OCI-LY7 (cell line): ENCODE data around the gene SEZ6L. TPM values are rescaled to one million over a fixed set of nuclear protein-coding genes. Genes with fewer than 3 reads are reported as not detected.

Experiments used
- BruUV-seq: library from RNA; stranded (reverse); fragments of 400-500 nt; replicated peaks from 2 replicates; lab custom pipeline; 2021; lab: Mats Ljungman, UMichigan
- CTCF ChIA-PET: fragments of 300-600 bp; sonication (Branson Sonifier 250); formaldehyde crosslinking; loops from one replicate; lab custom pipeline; 2022; ENCODE audit warnings: antibody characterized with exemption; ENCODE audit not compliant: unreplicated experiment; lab: Charles Lee
- POLR2A ChIA-PET: fragments of 300-600 bp; sonication (Branson Sonifier 250); formaldehyde crosslinking; loops from one replicate; lab custom pipeline; 2022; ENCODE audit warnings: antibody characterized with exemption; lab: Charles Lee
- DNase-seq: peaks from one replicate; pipeline ENCODE4 v3.0.0-alpha.2; 2015; ENCODE audit warnings: low spot score
- H2AFZ ChIP-seq: fragments of 200-600 bp; sonication (generic), shearing (Covaris generic); 2 replicates; pipeline ENCODE4 v1.6.1; 2014; ENCODE audit warnings: mild to moderate bottlenecking, antibody characterized with exemption, low read length, moderate library complexity
- H3K27ac ChIP-seq: fragments of 200-600 bp; sonication (generic); 2 replicates; pipeline ENCODE4 v1.5.1; 2014; ENCODE audit warnings: mixed run types, low read depth, mild to moderate bottlenecking, moderate library complexity, low read length, inconsistent platforms; ENCODE audit not compliant: poor library complexity, severe bottlenecking
- H3K36me3 ChIP-seq: fragments of 200-600 bp; sonication (generic); 2 replicates; pipeline ENCODE4 v1.6.1; 2014; ENCODE audit warnings: mild to moderate bottlenecking, antibody characterized with exemption, low read length, moderate library complexity, mixed read lengths; ENCODE audit not compliant: insufficient read depth
- H3K4me1 ChIP-seq: fragments of 200-600 bp; sonication (generic); 2 replicates; pipeline ENCODE4 v1.5.1; 2014; ENCODE audit warnings: mild to moderate bottlenecking, low read length; ENCODE audit not compliant: insufficient read depth, poor library complexity, severe bottlenecking
- H3K4me2 ChIP-seq: fragments of 200-600 bp; sonication (generic); 2 replicates; pipeline ENCODE4 v1.6.1; 2014; ENCODE audit warnings: mild to moderate bottlenecking, low read length
- H3K4me3 ChIP-seq: fragments of 200-600 bp; sonication (generic); 2 replicates; pipeline ENCODE4 v1.5.1; 2014; ENCODE audit warnings: mild to moderate bottlenecking, low read depth, low read length; ENCODE audit not compliant: poor library complexity, severe bottlenecking
- H3K79me2 ChIP-seq: fragments of 200-600 bp; sonication (generic); 2 replicates; pipeline ENCODE4 v1.6.1; 2016; ENCODE audit warnings: low read depth, mild to moderate bottlenecking, low read length, moderate library complexity, mixed read lengths; ENCODE audit not compliant: insufficient read depth
- H3K9me2 ChIP-seq: fragments of 200-600 bp; sonication (generic); 2 replicates; pipeline ENCODE4 v1.6.1; 2016; ENCODE audit warnings: mild to moderate bottlenecking, low read length, mixed read lengths; ENCODE audit not compliant: insufficient read depth
- H3K9me3 ChIP-seq: fragments of 200-600 bp; sonication (generic); 2 replicates; pipeline ENCODE4 v1.6.1; 2014; ENCODE audit warnings: mild to moderate bottlenecking, mixed run types, low read length, mixed read lengths
- H4K20me1 ChIP-seq: fragments of 200-600 bp; sonication (generic); 2 replicates; pipeline ENCODE4 v1.6.1; 2014; ENCODE audit warnings: mild to moderate bottlenecking, antibody characterized with exemption, low read length, moderate library complexity, mixed read lengths; ENCODE audit not compliant: insufficient read depth
- EZH2phosphoT487 ChIP-seq: fragments of 200-600 bp; sonication (generic); IDR thresholded peaks from 2 replicates; pipeline ENCODE4 v1.6.1; 2018; ENCODE audit warnings: low read depth, borderline replicate concordance, mild to moderate bottlenecking, mixed run types, antibody characterized with exemption, low read length, moderate library complexity, mixed read lengths
- intact Hi-C: fragments of 100-400 bp; cut with micrococcal nuclease; formaldehyde crosslinking; loops from one replicate; pipeline ENCODE4 v1.10.0; 2022; ENCODE audit not compliant: unreplicated experiment
- total RNA-seq, 2 experiments: library from RNA; depleted of rRNA in 1 of 2; stranded (reverse); fragments of >200 nt in 1 of 2; shearing (Covaris generic) in 1 of 2; gene quantifications; 2 replicates each; pipeline ENCODE4 v1.2.3, GENCODE V29; 2014 to 2022
- TF ChIP-seq, protein P1 (sequence below): fragments of 200-600 bp; sonication (generic); conservative IDR thresholded peaks from 2 replicates; pipeline ENCODE4 v1.5.1; 2014; ENCODE audit warnings: mild to moderate bottlenecking, antibody characterized with exemption, low read length, moderate library complexity, mixed read lengths

The SEZ6L gene
- total RNA-seq, 2 experiments from 2014 or later: not detected

DNA sequence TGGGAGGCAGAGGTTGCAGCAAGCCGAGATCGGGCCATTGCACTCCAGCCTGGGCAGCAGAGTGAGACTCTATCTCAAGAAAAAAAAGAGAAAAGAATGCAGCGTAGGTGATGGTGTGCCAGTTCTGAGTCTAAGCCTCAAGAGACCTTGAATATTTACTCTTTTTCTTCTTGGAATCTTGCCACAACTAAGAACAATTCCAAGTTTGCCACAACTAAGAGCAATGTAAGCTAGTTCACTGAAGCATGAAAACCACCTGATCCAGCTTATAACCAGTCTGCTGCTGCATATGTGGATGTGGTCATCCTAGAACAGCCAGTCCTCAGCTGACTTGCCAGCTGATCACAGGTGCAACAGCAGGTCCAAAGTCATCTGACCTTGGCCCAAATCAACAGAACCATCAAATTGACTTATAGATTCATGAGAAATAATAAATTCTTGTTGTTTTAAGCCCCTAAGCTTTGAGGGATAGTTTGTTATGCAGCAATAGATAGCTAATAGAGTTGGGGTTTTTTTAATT lies 25.4 kb upstream of the SEZ6L start:
- POLR2A ChIA-PET: no interaction called here
- H3K4me2 ChIP-seq: no peak overlapping the region
- H3K36me3 ChIP-seq: no peaks in the 10 kb centered on the region
- H3K4me1 ChIP-seq: no peaks in the 10 kb centered on the region
- no peak overlapping the region for H3K4me3 ChIP-seq
- BruUV-seq: no TSS peak
- no peak for DNase-seq
- H3K27ac ChIP-seq: no peak overlapping the region
- TF ChIP-seq EZH2phosphoT487: no peak
- TF ChIP-seq, protein P1, sequence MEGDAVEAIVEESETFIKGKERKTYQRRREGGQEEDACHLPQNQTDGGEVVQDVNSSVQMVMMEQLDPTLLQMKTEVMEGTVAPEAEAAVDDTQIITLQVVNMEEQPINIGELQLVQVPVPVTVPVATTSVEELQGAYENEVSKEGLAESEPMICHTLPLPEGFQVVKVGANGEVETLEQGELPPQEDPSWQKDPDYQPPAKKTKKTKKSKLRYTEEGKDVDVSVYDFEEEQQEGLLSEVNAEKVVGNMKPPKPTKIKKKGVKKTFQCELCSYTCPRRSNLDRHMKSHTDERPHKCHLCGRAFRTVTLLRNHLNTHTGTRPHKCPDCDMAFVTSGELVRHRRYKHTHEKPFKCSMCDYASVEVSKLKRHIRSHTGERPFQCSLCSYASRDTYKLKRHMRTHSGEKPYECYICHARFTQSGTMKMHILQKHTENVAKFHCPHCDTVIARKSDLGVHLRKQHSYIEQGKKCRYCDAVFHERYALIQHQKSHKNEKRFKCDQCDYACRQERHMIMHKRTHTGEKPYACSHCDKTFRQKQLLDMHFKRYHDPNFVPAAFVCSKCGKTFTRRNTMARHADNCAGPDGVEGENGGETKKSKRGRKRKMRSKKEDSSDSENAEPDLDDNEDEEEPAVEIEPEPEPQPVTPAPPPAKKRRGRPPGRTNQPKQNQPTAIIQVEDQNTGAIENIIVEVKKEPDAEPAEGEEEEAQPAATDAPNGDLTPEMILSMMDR: no peak
- H3K79me2 ChIP-seq: no peaks in the 10 kb centered on the region
- no peak overlapping the region for H2AFZ ChIP-seq
- no peaks in the 10 kb centered on the region for H4K20me1 ChIP-seq
- no peaks in the 10 kb centered on the region for H3K9me3 ChIP-seq
- intact Hi-C loops: no loop called here
- H3K9me2 ChIP-seq: no peaks in the 10 kb centered on the region
- CTCF ChIA-PET: no interaction called here

DNA sequence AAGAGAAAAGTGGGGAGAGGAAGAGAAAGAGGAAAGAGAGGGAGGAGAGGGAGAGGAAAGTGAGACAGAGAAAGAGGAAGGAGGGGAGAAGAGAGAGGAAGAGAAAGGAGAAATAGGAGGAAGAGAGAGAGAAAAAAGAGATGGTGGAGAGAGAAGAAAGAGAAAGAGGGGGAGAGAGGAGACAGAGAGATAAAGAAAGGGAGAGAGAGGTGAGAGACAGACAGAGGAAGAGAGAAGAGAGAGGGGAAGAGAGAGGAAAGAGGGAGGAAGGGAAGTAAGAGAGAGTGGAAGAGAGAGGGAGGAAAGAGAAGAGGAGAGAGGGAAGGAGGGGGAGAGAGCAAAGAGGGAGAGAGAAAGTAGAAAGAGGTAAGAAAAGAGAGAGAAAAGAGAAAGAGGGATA lies 9.4 kb upstream of the SEZ6L start:
- CTCF ChIA-PET: no interaction called here
- TF ChIP-seq, protein P1: no peak
- TF ChIP-seq EZH2phosphoT487: no peak

GRCh38 chr22:26161746-26162145 lies 7.5 kb upstream of the SEZ6L start:
- no TSS peak for BruUV-seq
- no peak overlapping the region for H3K4me2 ChIP-seq
- no peaks in the 10 kb centered on the region for H3K4me1 ChIP-seq
- no peaks in the 10 kb centered on the region for H3K79me2 ChIP-seq
- no peak overlapping the region for H3K4me3 ChIP-seq
- no peaks in the 10 kb centered on the region for H4K20me1 ChIP-seq
- DNase-seq: no peak
- POLR2A ChIA-PET: no interaction called here
- no peaks in the 10 kb centered on the region for H3K36me3 ChIP-seq
- no peaks in the 10 kb centered on the region for H3K9me3 ChIP-seq
- H3K9me2 ChIP-seq: no peaks in the 10 kb centered on the region
- CTCF ChIA-PET: no interaction called here
- intact Hi-C loops: no loop called here
- no peak overlapping the region for H2AFZ ChIP-seq
- H3K27ac ChIP-seq: no peak overlapping the region
- no peak for TF ChIP-seq EZH2phosphoT487
- TF ChIP-seq, protein P1: no peak

More for the DNA sequence above, 9.4 kb upstream of the SEZ6L start:
- H4K20me1 ChIP-seq: no peaks in the 10 kb centered on the region
- no peak for DNase-seq
- no peaks in the 10 kb centered on the region for H3K79me2 ChIP-seq
- H3K4me1 ChIP-seq: no peaks in the 10 kb centered on the region
- H3K4me3 ChIP-seq: no peak overlapping the region
- H3K27ac ChIP-seq: no peak overlapping the region
- no peaks in the 10 kb centered on the region for H3K9me2 ChIP-seq
- H3K4me2 ChIP-seq: no peak overlapping the region
- BruUV-seq: no TSS peak
- no peaks in the 10 kb centered on the region for H3K36me3 ChIP-seq
- H2AFZ ChIP-seq: no peak overlapping the region
- POLR2A ChIA-PET: no interaction called here
- intact Hi-C loops: no loop called here
- H3K9me3 ChIP-seq: no peaks in the 10 kb centered on the region
